OCI-LY7 (cell line): ENCODE measurements around the gene OSGIN1. TPM values are rescaled to one million over a fixed set of nuclear protein-coding genes. Genes with fewer than 3 reads are reported as not detected.

Experiments used
- BruUV-seq: library from RNA; stranded (reverse); fragments of 400-500 nt; replicated peaks from 2 replicates; lab custom pipeline; 2021; lab: Mats Ljungman, UMichigan
- CTCF ChIA-PET: fragments of 300-600 bp; sonication (Branson Sonifier 250); formaldehyde crosslinking; loops from one replicate; lab custom pipeline; 2022; ENCODE audit warnings: antibody characterized with exemption; ENCODE audit not compliant: unreplicated experiment; lab: Charles Lee
- POLR2A ChIA-PET: fragments of 300-600 bp; sonication (Branson Sonifier 250); formaldehyde crosslinking; loops from one replicate; lab custom pipeline; 2022; ENCODE audit warnings: antibody characterized with exemption; lab: Charles Lee
- DNase-seq: peaks from one replicate; pipeline ENCODE4 v3.0.0-alpha.2; 2015; ENCODE audit warnings: low spot score
- H2AFZ ChIP-seq: fragments of 200-600 bp; sonication (generic), shearing (Covaris generic); 2 replicates; pipeline ENCODE4 v1.6.1; 2014; ENCODE audit warnings: mild to moderate bottlenecking, antibody characterized with exemption, low read length, moderate library complexity
- H3K27ac ChIP-seq: fragments of 200-600 bp; sonication (generic); 2 replicates; pipeline ENCODE4 v1.5.1; 2014; ENCODE audit warnings: mixed run types, low read depth, mild to moderate bottlenecking, moderate library complexity, low read length, inconsistent platforms; ENCODE audit not compliant: poor library complexity, severe bottlenecking
- H3K36me3 ChIP-seq: fragments of 200-600 bp; sonication (generic); 2 replicates; pipeline ENCODE4 v1.6.1; 2014; ENCODE audit warnings: mild to moderate bottlenecking, antibody characterized with exemption, low read length, moderate library complexity, mixed read lengths; ENCODE audit not compliant: insufficient read depth
- H3K4me1 ChIP-seq: fragments of 200-600 bp; sonication (generic); 2 replicates; pipeline ENCODE4 v1.5.1; 2014; ENCODE audit warnings: mild to moderate bottlenecking, low read length; ENCODE audit not compliant: insufficient read depth, poor library complexity, severe bottlenecking
- H3K4me2 ChIP-seq: fragments of 200-600 bp; sonication (generic); 2 replicates; pipeline ENCODE4 v1.6.1; 2014; ENCODE audit warnings: mild to moderate bottlenecking, low read length
- H3K4me3 ChIP-seq: fragments of 200-600 bp; sonication (generic); 2 replicates; pipeline ENCODE4 v1.5.1; 2014; ENCODE audit warnings: mild to moderate bottlenecking, low read depth, low read length; ENCODE audit not compliant: poor library complexity, severe bottlenecking
- H3K79me2 ChIP-seq: fragments of 200-600 bp; sonication (generic); 2 replicates; pipeline ENCODE4 v1.6.1; 2016; ENCODE audit warnings: low read depth, mild to moderate bottlenecking, low read length, moderate library complexity, mixed read lengths; ENCODE audit not compliant: insufficient read depth
- H3K9me2 ChIP-seq: fragments of 200-600 bp; sonication (generic); 2 replicates; pipeline ENCODE4 v1.6.1; 2016; ENCODE audit warnings: mild to moderate bottlenecking, low read length, mixed read lengths; ENCODE audit not compliant: insufficient read depth
- H3K9me3 ChIP-seq: fragments of 200-600 bp; sonication (generic); 2 replicates; pipeline ENCODE4 v1.6.1; 2014; ENCODE audit warnings: mild to moderate bottlenecking, mixed run types, low read length, mixed read lengths
- H4K20me1 ChIP-seq: fragments of 200-600 bp; sonication (generic); 2 replicates; pipeline ENCODE4 v1.6.1; 2014; ENCODE audit warnings: mild to moderate bottlenecking, antibody characterized with exemption, low read length, moderate library complexity, mixed read lengths; ENCODE audit not compliant: insufficient read depth
- EZH2phosphoT487 ChIP-seq: fragments of 200-600 bp; sonication (generic); IDR thresholded peaks from 2 replicates; pipeline ENCODE4 v1.6.1; 2018; ENCODE audit warnings: low read depth, borderline replicate concordance, mild to moderate bottlenecking, mixed run types, antibody characterized with exemption, low read length, moderate library complexity, mixed read lengths
- intact Hi-C: fragments of 100-400 bp; cut with micrococcal nuclease; formaldehyde crosslinking; loops from one replicate; pipeline ENCODE4 v1.10.0; 2022; ENCODE audit not compliant: unreplicated experiment
- total RNA-seq, 2 experiments: library from RNA; depleted of rRNA in 1 of 2; stranded (reverse); fragments of >200 nt in 1 of 2; shearing (Covaris generic) in 1 of 2; gene quantifications; 2 replicates each; pipeline ENCODE4 v1.2.3, GENCODE V29; 2014 to 2022
- TF ChIP-seq, protein P1 (sequence below): fragments of 200-600 bp; sonication (generic); conservative IDR thresholded peaks from 2 replicates; pipeline ENCODE4 v1.5.1; 2014; ENCODE audit warnings: mild to moderate bottlenecking, antibody characterized with exemption, low read length, moderate library complexity, mixed read lengths

OSGIN1 gene
- total RNA-seq, 2 experiments from 2014 or later = 0.28 to 1.0 TPM

DNA sequence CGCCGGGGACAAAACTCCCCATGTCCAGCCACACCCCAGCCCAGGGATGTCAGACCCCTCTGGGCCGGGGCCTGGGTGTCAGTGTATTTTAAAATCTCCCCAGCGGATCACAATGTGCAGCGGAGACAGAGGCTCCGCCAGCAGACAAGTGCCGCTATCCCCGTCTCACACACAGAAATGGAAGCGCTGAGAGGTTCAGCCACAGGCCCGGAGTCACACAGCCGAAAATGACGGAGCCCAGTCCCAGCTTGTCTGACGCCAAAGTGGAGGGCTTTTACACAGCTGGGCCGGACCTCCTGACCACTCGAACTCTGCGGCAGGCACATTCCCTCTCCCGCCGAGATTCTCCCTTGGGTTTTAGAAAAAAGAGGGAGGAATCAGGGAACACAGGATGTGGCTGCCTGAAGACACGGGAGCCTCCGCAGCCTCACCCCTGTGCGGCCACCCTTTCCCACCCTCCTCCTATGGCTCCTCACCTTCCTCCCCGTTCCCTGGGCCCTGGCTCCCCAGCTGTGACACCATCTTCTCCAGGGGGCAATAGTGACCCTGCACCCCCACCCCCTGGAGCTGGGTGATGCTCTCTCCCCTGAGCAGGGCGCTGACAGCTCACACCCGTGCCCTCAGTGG is 6.8 kb upstream of the OSGIN1 start:
- CTCF ChIA-PET = no interaction called here
- Histone ChIP-seq H3K9me3 (no peaks in the 10 kb centered on the region), H3K79me2 (no peaks in the 10 kb centered on the region), H3K9me2 (no peaks in the 10 kb centered on the region), H3K36me3 (no peaks in the 10 kb centered on the region), H4K20me1 (no peaks in the 10 kb centered on the region), H2AFZ (no peak overlapping the region), H3K4me1 (no peaks in the 10 kb centered on the region), H3K4me3 (no peak overlapping the region), H3K27ac (no peak overlapping the region), H3K4me2 (no peak overlapping the region)
- no peak for TF ChIP-seq EZH2phosphoT487
- TF ChIP-seq, protein P1, sequence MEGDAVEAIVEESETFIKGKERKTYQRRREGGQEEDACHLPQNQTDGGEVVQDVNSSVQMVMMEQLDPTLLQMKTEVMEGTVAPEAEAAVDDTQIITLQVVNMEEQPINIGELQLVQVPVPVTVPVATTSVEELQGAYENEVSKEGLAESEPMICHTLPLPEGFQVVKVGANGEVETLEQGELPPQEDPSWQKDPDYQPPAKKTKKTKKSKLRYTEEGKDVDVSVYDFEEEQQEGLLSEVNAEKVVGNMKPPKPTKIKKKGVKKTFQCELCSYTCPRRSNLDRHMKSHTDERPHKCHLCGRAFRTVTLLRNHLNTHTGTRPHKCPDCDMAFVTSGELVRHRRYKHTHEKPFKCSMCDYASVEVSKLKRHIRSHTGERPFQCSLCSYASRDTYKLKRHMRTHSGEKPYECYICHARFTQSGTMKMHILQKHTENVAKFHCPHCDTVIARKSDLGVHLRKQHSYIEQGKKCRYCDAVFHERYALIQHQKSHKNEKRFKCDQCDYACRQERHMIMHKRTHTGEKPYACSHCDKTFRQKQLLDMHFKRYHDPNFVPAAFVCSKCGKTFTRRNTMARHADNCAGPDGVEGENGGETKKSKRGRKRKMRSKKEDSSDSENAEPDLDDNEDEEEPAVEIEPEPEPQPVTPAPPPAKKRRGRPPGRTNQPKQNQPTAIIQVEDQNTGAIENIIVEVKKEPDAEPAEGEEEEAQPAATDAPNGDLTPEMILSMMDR = no peak
- intact Hi-C loops = no loop called here
- BruUV-seq = no TSS peak
- POLR2A ChIA-PET = no interaction called here
- DNase-seq = no peak

DNA sequence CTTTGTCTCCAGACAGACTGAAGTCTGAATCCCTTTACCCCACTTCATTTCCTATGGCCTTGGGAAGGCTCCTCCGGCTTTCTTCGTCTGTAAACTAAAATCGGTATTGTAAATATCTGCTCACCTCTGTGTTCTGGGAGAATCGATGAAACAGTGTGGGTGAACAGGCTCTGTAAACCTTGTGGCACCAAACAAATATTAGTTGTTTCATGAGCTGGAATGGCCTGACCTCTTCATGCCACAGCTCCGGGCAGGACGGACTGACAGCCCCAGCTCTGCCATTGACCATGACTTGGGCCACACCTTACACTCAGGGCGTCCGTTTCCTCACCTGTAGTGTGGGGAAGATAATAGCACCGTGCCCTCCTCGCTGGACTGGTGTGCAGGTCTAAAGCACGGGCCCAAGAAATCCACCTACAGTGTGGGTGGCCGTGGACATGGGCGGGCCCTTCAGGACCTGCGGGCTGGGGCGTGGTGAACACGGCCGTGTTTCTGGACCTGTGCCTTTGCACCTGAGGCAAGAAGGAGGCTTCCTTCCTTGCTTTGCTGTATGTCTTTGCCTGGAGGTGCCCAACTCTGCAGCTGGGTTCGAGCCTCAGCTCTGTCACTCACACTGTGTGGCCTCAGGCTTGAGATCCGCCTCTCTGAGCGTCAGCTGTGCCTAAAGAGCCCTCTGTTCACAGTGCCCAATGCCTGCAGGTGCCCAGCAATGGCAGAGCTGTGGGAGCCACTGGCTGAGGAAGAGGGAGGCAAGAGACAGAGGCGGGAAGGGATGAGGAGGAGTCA is 6.1 kb upstream of the OSGIN1 start:
- DNase-seq = no peak
- Histone ChIP-seq H3K9me3 (no peaks in the 10 kb centered on the region), H4K20me1 (no peaks in the 10 kb centered on the region), H3K4me3 (no peak overlapping the region), H2AFZ (no peak overlapping the region), H3K79me2 (no peaks in the 10 kb centered on the region), H3K36me3 (no peaks in the 10 kb centered on the region), H3K9me2 (no peaks in the 10 kb centered on the region), H3K27ac (no peak overlapping the region), H3K4me1 (no peaks in the 10 kb centered on the region), H3K4me2 (no peak overlapping the region)
- TF ChIP-seq, protein P1 = no peak
- TF ChIP-seq EZH2phosphoT487 = no peak
- CTCF ChIA-PET = no interaction called here
- intact Hi-C loops = no loop called here
- POLR2A ChIA-PET = no interaction called here
- BruUV-seq = no TSS peak
